GM23338 (cell line): Measurements from ENCODE around the gene OCA2. TPM values are rescaled to one million over a fixed set of nuclear protein-coding genes. Genes with fewer than 3 reads are reported as not detected.

Experiments
- ATAC-seq: fragments of 200-7000 bp; cut with Tn5 transposase; 3 replicates; pipeline ENCODE4 v1.9.1; 2020
- DNase-seq: peaks from one replicate; pipeline ENCODE4 v3.0.0-alpha.2; 2015; ENCODE audit warnings: low spot score
- H2AFZ ChIP-seq: fragments of 200-600 bp; sonication (generic); 2 replicates; pipeline ENCODE4 v1.8.0; 2016; ENCODE audit warnings: antibody characterized with exemption, mild to moderate bottlenecking, moderate library complexity
- H3F3A ChIP-seq: fragments of 200-600 bp; sonication (generic); replicated peaks from 2 replicates; pipeline ENCODE4 v1.8.0; 2017; ENCODE audit warnings: antibody characterized with exemption, mixed run types, low read depth
- H3K27ac ChIP-seq: fragments of 200-600 bp; sonication (generic); 2 replicates; pipeline ENCODE4 v1.6.1; 2016; ENCODE audit warnings: low read depth
- H3K27me3 ChIP-seq: fragments of 200-600 bp; sonication (generic); 2 replicates; pipeline ENCODE4 v1.8.0; 2016; ENCODE audit warnings: mild to moderate bottlenecking, mixed run types, moderate library complexity; ENCODE audit not compliant: insufficient read depth
- H3K36me3 ChIP-seq: fragments of 200-600 bp; sonication (generic); 2 replicates; pipeline ENCODE4 v1.8.0; 2016; ENCODE audit warnings: mild to moderate bottlenecking; ENCODE audit not compliant: insufficient read depth
- H3K4me1 ChIP-seq: fragments of 200-600 bp; sonication (generic); 2 replicates; pipeline ENCODE4 v1.8.0; 2016; ENCODE audit warnings: mild to moderate bottlenecking, moderate library complexity; ENCODE audit not compliant: insufficient read depth
- H3K4me2 ChIP-seq: fragments of 200-600 bp; sonication (generic); 2 replicates; pipeline ENCODE4 v1.7.1; 2017; ENCODE audit warnings: mixed run types
- H3K4me3 ChIP-seq: fragments of 200-600 bp; sonication (generic); 2 replicates; pipeline ENCODE4 v1.6.1; 2016; ENCODE audit warnings: mixed run types
- H3K79me2 ChIP-seq: fragments of 200-600 bp; sonication (generic); replicated peaks from 2 replicates; pipeline ENCODE4 v1.8.0; 2017; ENCODE audit warnings: mild to moderate bottlenecking; ENCODE audit not compliant: insufficient read depth
- H3K9me2 ChIP-seq: fragments of 200-600 bp; sonication (generic); 2 replicates; pipeline ENCODE4 v1.8.0; 2017; ENCODE audit not compliant: insufficient read depth
- H4K20me1 ChIP-seq: fragments of 200-600 bp; sonication (generic); replicated peaks from 2 replicates; pipeline ENCODE4 v1.8.0; 2017; ENCODE audit warnings: mild to moderate bottlenecking; ENCODE audit not compliant: insufficient read depth
- H3K27ac Mint-ChIP-seq: 2 replicates; pipeline ENCODE4 v1.8.0; 2020; ENCODE audit warnings: inconsistent platforms, mild to moderate bottlenecking, moderate library complexity, mixed read lengths
- H3K27me3 Mint-ChIP-seq: 3 replicates; pipeline ENCODE4 v1.8.0; 2022; ENCODE audit warnings: low read depth, mild to moderate bottlenecking, moderate library complexity, mixed read lengths, inconsistent platforms; ENCODE audit not compliant: insufficient read depth, poor library complexity
- H3K36me3 Mint-ChIP-seq: 3 replicates; pipeline ENCODE4 v1.8.0; 2021; ENCODE audit warnings: low read depth, mild to moderate bottlenecking, inconsistent platforms, moderate library complexity, mixed read lengths
- H3K4me1 Mint-ChIP-seq: 3 replicates; pipeline ENCODE4 v1.8.0; 2020; ENCODE audit warnings: mild to moderate bottlenecking, inconsistent platforms, mixed read lengths
- H3K4me3 Mint-ChIP-seq: 3 replicates; pipeline ENCODE4 v1.8.0; 2021; ENCODE audit warnings: moderate library complexity, mild to moderate bottlenecking, inconsistent platforms, mixed read lengths
- H3K9me3 Mint-ChIP-seq: 3 replicates; pipeline ENCODE4 v1.8.0; 2020; ENCODE audit warnings: moderate library complexity, mild to moderate bottlenecking, inconsistent platforms, mixed read lengths
- CTCF ChIP-seq, 2 experiments: fragments of 200-600 bp in 1 of 2; sonication (generic) in 1 of 2; conservative IDR thresholded peaks; 2 replicates each; pipeline versions ENCODE4 v1.5.1 to v1.6.1; 2016 to 2017; ENCODE audit warnings: antibody characterized with exemption in 2 of 2, low read depth in 2 of 2, mild to moderate bottlenecking in 2 of 2, moderate library complexity in 1 of 2
- ETS1 ChIP-seq: IDR thresholded peaks from 2 replicates; pipeline ENCODE4 v1.6.1; 2016; ENCODE audit warnings: antibody characterized with exemption
- EZH2 ChIP-seq: fragments of 200-600 bp; sonication (generic); IDR thresholded peaks from one replicate; pipeline ENCODE4 v1.8.0; 2017; ENCODE audit warnings: antibody characterized with exemption, mild to moderate bottlenecking, low read depth; ENCODE audit not compliant: unreplicated experiment
- JUNB ChIP-seq: IDR thresholded peaks from one replicate; pipeline ENCODE4 v1.6.1; 2016; ENCODE audit warnings: antibody characterized with exemption; ENCODE audit not compliant: unreplicated experiment
- POLR2AphosphoS5 ChIP-seq: IDR thresholded peaks from 2 replicates; pipeline ENCODE4 v1.6.1; 2016; ENCODE audit warnings: antibody characterized with exemption, low read depth
- ZNF114 ChIP-seq: fragments of 250-450 bp; sonication (Bioruptor Pico); IDR thresholded peaks from 2 replicates; pipeline ENCODE4 v1.5.0; 2020; ENCODE audit warnings: mild to moderate bottlenecking, moderate library complexity
- ZNF331 ChIP-seq: fragments of 250-450 bp; sonication (Bioruptor Pico); IDR thresholded peaks from 2 replicates; pipeline ENCODE4 v1.5.0; 2020; ENCODE audit warnings: low read depth, mild to moderate bottlenecking, moderate library complexity
- polyA plus RNA-seq: library from polyadenylated mRNA; unstranded; fragments of >200 nt; fragmentation: Nextera tagmentation; extraction: Ambion mirVana; gene quantifications from 2 replicates; pipeline ENCODE4 v1.2.1, GENCODE V29; 2016
- total RNA-seq: library from RNA; depleted of rRNA; stranded (reverse); fragments of >200 nt; shearing (Covaris generic); gene quantifications from 2 replicates; pipeline ENCODE4 v1.2.3, GENCODE V29; 2014
- TF ChIP-seq, protein P1 (sequence below): fragments of 250-450 bp; sonication (Bioruptor Pico); IDR thresholded peaks from 2 replicates; pipeline ENCODE4 v1.5.0; 2020; ENCODE audit warnings: mild to moderate bottlenecking, moderate library complexity

The OCA2 gene
- total and polyA plus RNA-seq, 2 experiments from 2014 or later: 0.40 to 0.69 TPM

DNA sequence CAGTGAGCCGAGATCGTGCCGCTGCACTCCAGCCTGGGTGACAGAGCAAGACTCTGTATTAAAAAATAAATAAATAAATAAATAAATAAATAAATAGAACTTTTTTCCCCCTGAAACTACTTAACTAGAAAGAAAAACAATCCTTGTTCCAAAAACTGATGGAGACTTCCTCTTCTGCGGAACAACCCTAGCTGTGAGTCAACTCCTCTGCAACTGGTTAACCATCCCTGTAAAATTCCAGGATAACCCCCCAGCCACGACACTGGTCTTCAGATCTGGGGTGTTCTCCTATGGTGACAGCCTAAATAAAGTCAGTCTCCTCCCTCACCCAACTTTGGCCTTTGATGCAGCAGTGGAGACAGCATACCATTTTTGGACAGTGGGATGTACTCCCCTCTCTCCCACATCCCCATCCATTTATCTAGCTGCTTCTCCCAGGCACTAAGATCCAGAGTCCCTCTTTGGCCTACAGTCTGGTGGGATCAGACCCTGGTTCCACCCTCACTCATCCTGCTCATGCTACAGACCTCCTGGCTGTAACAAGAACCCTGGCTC is 352.6 kb downstream of the OCA2 start:
- peaks cover 29% of the 10 kb centered on the region for H3K4me1 ChIP-seq
- no peaks in the 10 kb centered on the region for H3K27me3 ChIP-seq
- H3K4me2 ChIP-seq: no peak overlapping the region
- H3K36me3 ChIP-seq: no peaks in the 10 kb centered on the region
- H3K4me1 Mint-ChIP-seq: peaks cover 28% of the 10 kb centered on the region
- no peaks in the 10 kb centered on the region; the same call in 2 of the 3 replicates for H3K36me3 Mint-ChIP-seq
- H3K9me2 ChIP-seq: peaks cover 15% of the 10 kb centered on the region
- H3F3A ChIP-seq: no peaks in the 10 kb centered on the region
- ATAC-seq (no peak), DNase-seq (no peak)
- H2AFZ ChIP-seq: no peak overlapping the region
- H3K27me3 Mint-ChIP-seq: peaks cover 4% of the 10 kb centered on the region
- no peaks in the 10 kb centered on the region; the same call in 2 of the 3 replicates for H3K9me3 Mint-ChIP-seq
- H3K27ac Mint-ChIP-seq: no peak overlapping the region
- no peak for TF ChIP-seq EZH2
- no peak for TF ChIP-seq ETS1
- TF ChIP-seq ZNF331 (CRISPR knock-in tag): no peak
- TF ChIP-seq ZNF114 (CRISPR knock-in tag): no peak
- H3K79me2 ChIP-seq: no peaks in the 10 kb centered on the region
- no peak overlapping the region for H3K27ac ChIP-seq
- no peak overlapping the region for H3K4me3 ChIP-seq
- H3K4me3 Mint-ChIP-seq: no peak overlapping the region
- H4K20me1 ChIP-seq: no peaks in the 10 kb centered on the region

- Mint-ChIP-seq H3K9me3 (no peaks in the 10 kb centered on the region; the same call in 1 of the 3 replicates), H3K27ac (no peak overlapping the region), H3K4me3 (no peak overlapping the region), H3K36me3 (no peaks in the 10 kb centered on the region; the same call in 2 of the 3 replicates), H3K4me1 (peaks cover 14% of the 10 kb centered on the region), H3K27me3 (peaks cover 7% of the 10 kb centered on the region)
- H3K36me3 ChIP-seq: no peaks in the 10 kb centered on the region
- H3K4me3 ChIP-seq: no peak overlapping the region
- H3K4me1 ChIP-seq: peaks cover 17% of the 10 kb centered on the region
- H3K4me2 ChIP-seq: no peak overlapping the region
- H2AFZ ChIP-seq: no peak overlapping the region
- DNase-seq: no peak
- H3K27me3 ChIP-seq: no peaks in the 10 kb centered on the region
- ATAC-seq: no peak
- H4K20me1 ChIP-seq: no peaks in the 10 kb centered on the region
- peaks cover 15% of the 10 kb centered on the region for H3K9me2 ChIP-seq
- no peaks in the 10 kb centered on the region for H3K79me2 ChIP-seq
- no peak overlapping the region for H3K27ac ChIP-seq
- H3F3A ChIP-seq: no peaks in the 10 kb centered on the region
- TF ChIP-seq CTCF (conservative IDR thresholded peaks at IDR 0.05; ENCODE audit: low read depth in 2 of 2) (no peak), ZNF331 (CRISPR knock-in tag) (no peak), ETS1 (no peak), POLR2AphosphoS5 (no peak), JUNB (no peak)
- TF ChIP-seq, protein P1, sequence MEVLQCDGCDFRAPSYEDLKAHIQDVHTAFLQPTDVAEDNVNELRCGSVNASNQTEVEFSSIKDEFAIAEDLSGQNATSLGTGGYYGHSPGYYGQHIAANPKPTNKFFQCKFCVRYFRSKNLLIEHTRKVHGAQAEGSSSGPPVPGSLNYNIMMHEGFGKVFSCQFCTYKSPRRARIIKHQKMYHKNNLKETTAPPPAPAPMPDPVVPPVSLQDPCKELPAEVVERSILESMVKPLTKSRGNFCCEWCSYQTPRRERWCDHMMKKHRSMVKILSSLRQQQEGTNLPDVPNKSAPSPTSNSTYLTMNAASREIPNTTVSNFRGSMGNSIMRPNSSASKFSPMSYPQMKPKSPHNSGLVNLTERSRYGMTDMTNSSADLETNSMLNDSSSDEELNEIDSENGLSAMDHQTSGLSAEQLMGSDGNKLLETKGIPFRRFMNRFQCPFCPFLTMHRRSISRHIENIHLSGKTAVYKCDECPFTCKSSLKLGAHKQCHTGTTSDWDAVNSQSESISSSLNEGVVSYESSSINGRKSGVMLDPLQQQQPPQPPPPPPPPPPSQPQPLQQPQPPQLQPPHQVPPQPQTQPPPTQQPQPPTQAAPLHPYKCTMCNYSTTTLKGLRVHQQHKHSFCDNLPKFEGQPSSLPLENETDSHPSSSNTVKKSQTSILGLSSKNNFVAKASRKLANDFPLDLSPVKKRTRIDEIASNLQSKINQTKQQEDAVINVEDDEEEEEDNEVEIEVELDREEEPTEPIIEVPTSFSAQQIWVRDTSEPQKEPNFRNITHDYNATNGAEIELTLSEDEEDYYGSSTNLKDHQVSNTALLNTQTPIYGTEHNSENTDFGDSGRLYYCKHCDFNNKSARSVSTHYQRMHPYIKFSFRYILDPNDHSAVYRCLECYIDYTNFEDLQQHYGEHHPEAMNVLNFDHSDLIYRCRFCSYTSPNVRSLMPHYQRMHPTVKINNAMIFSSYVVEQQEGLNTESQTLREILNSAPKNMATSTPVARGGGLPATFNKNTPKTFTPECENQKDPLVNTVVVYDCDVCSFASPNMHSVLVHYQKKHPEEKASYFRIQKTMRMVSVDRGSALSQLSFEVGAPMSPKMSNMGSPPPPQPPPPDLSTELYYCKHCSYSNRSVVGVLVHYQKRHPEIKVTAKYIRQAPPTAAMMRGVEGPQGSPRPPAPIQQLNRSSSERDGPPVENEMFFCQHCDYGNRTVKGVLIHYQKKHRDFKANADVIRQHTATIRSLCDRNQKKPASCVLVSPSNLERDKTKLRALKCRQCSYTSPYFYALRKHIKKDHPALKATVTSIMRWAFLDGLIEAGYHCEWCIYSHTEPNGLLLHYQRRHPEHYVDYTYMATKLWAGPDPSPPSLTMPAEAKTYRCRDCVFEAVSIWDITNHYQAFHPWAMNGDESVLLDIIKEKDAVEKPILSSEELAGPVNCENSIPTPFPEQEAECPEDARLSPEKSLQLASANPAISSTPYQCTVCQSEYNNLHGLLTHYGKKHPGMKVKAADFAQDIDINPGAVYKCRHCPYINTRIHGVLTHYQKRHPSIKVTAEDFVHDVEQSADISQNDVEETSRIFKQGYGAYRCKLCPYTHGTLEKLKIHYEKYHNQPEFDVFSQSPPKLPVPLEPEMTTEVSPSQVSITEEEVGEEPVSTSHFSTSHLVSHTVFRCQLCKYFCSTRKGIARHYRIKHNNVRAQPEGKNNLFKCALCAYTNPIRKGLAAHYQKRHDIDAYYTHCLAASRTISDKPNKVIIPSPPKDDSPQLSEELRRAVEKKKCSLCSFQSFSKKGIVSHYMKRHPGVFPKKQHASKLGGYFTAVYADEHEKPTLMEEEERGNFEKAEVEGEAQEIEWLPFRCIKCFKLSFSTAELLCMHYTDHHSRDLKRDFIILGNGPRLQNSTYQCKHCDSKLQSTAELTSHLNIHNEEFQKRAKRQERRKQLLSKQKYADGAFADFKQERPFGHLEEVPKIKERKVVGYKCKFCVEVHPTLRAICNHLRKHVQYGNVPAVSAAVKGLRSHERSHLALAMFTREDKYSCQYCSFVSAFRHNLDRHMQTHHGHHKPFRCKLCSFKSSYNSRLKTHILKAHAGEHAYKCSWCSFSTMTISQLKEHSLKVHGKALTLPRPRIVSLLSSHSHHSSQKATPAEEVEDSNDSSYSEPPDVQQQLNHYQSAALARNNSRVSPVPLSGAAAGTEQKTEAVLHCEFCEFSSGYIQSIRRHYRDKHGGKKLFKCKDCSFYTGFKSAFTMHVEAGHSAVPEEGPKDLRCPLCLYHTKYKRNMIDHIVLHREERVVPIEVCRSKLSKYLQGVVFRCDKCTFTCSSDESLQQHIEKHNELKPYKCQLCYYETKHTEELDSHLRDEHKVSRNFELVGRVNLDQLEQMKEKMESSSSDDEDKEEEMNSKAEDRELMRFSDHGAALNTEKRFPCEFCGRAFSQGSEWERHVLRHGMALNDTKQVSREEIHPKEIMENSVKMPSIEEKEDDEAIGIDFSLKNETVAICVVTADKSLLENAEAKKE (CRISPR knock-in tag): no peak
Measured at GRCh38 chr15:27744641-27745040, 354.5 kb downstream of the OCA2 start.
